Testis (tissue), 2 donors: ENCODE results near the gene TNXB.

ENCODE experiments used
- POLR2A ChIP-seq: fragments of 450-650 bp; IDR thresholded peaks from one replicate; pipeline ENCODE4 v1.6.1; 2017; ENCODE audit warnings: antibody characterized with exemption, mild to moderate bottlenecking, moderate library complexity
- TF ChIP-seq, protein P1 (sequence below), 3 experiments: fragments of 450-650 bp in 2 of 3; fragments of 200-600 bp in 1 of 3; sonication (generic) in 1 of 3; IDR thresholded peaks; one replicate each; pipeline ENCODE4 v1.5.1; 2016 to 2019; ENCODE audit warnings: antibody characterized with exemption in 3 of 3, mild to moderate bottlenecking in 2 of 3, moderate library complexity in 1 of 3

DNA sequence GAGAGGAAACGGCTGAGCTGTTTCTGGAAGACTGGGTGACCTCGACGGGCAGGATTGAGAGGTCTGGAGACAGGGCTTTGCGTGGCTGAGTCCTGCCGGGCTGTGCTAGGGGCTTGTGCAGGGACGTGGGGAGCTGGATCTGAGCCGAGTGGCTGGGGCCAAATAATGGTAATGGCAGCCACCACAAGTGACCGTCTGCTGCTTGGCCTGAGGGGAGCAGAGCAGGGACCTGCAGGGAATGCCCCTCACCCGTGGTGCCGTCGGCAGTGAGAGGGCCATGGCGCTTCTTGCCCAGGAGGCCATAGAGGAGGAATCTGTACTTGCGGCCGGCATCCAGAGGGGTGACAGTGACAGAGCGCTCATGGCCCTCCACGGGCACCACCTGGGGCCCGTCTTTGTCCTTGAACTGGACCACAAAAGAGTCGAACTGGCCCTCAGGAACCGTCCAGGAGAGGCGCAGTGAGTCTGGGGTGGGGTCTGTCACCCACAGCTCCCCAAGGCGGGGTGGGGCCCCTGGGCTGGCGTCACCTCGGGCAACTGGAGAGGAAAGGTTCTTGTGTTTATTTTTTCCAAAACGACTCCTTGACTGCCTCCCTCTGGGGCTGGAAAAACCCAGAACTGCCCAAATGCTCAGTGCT, 39.1 kb downstream of the TNXB start:
- no peak for TF ChIP-seq POLR2A
- TF ChIP-seq, protein P1, sequence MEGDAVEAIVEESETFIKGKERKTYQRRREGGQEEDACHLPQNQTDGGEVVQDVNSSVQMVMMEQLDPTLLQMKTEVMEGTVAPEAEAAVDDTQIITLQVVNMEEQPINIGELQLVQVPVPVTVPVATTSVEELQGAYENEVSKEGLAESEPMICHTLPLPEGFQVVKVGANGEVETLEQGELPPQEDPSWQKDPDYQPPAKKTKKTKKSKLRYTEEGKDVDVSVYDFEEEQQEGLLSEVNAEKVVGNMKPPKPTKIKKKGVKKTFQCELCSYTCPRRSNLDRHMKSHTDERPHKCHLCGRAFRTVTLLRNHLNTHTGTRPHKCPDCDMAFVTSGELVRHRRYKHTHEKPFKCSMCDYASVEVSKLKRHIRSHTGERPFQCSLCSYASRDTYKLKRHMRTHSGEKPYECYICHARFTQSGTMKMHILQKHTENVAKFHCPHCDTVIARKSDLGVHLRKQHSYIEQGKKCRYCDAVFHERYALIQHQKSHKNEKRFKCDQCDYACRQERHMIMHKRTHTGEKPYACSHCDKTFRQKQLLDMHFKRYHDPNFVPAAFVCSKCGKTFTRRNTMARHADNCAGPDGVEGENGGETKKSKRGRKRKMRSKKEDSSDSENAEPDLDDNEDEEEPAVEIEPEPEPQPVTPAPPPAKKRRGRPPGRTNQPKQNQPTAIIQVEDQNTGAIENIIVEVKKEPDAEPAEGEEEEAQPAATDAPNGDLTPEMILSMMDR (IDR thresholded peaks at IDR 0.05): no peak
